Activated T-helper 17 cell treated with anti-CD3 and anti-CD28 coated beads, Interleukin-2, amount 50 U/mL, for 72 hours (primary cell): ENCODE data around the gene KIAA0040. TPM values are rescaled to one million over a fixed set of nuclear protein-coding genes. Genes with fewer than 3 reads are reported as not detected.
A peak's percentile ranks its signal among the peaks of the same experiment; 100 is the strongest.

Experiments
- ATAC-seq: fragments of 150-1000 bp; cut with Tn5 transposase; replicated peaks from 2 replicates; pipeline ENCODE4 v1.10.0; 2021; ENCODE audit warnings: mild to moderate bottlenecking, moderate library complexity
- H3K27ac Mint-ChIP-seq: one replicate; pipeline ENCODE4 v1.8.0; 2022; ENCODE audit warnings: mixed read lengths
- H3K27me3 Mint-ChIP-seq: one replicate; pipeline ENCODE4 v1.8.0; 2022; ENCODE audit warnings: mixed read lengths
- H3K36me3 Mint-ChIP-seq: one replicate; pipeline ENCODE4 v1.8.0; 2022; ENCODE audit warnings: low read depth, mild to moderate bottlenecking, mixed read lengths
- H3K4me1 Mint-ChIP-seq: one replicate; pipeline ENCODE4 v1.8.0; 2022; ENCODE audit warnings: mixed read lengths
- H3K4me3 Mint-ChIP-seq: one replicate; pipeline ENCODE4 v1.8.0; 2022; ENCODE audit warnings: mild to moderate bottlenecking, mixed read lengths
- H3K9me3 Mint-ChIP-seq: one replicate; pipeline ENCODE4 v1.8.0; 2022; ENCODE audit warnings: mixed read lengths
- total RNA-seq, 2 donors: library from RNA; stranded (reverse); gene quantifications; one replicate each; pipeline ENCODE4 v1.2.3, GENCODE V29; 2022

Gene KIAA0040
- 10 to 100 TPM; 34.8 to 39.4 TPM for total RNA-seq

- peaks cover 31% of the 10 kb centered on the region for H3K4me1 Mint-ChIP-seq
- H3K27me3 Mint-ChIP-seq, result no peaks in the 10 kb centered on the region
- H3K9me3 Mint-ChIP-seq, result no peaks in the 10 kb centered on the region
- H3K27ac Mint-ChIP-seq, result peak within 1 kb of the TSS; percentile 73
- peak; percentile 67 for ATAC-seq
- H3K4me3 Mint-ChIP-seq, result peak within 1 kb of the TSS; percentile 78
- H3K36me3 Mint-ChIP-seq, result peaks cover 38% of the 10 kb centered on the region
Measured at GRCh38 chr1:175192630-175193526, at the start of gene KIAA0040. KIAA0040 (minus strand) TSS chr1:175192776; CDS start chr1:175161013, 31,763 bp downstream.

- Mint-ChIP-seq H3K9me3 (peaks cover 4% of the 10 kb centered on the region), H3K36me3 (no peaks in the 10 kb centered on the region), H3K27me3 (no peaks in the 10 kb centered on the region), H3K4me3 (no peak overlapping the region), H3K27ac (no peak overlapping the region), H3K4me1 (peaks cover 10% of the 10 kb centered on the region)
- ATAC-seq, result no peak
Measured at GRCh38 chr1:175237389-175237788, 44.8 kb upstream of the KIAA0040 start.

GRCh38 chr1:175234639-175235038 is 42.1 kb upstream of the KIAA0040 start:
- H3K36me3 Mint-ChIP-seq, result no peaks in the 10 kb centered on the region
- H3K27ac Mint-ChIP-seq, result no peak overlapping the region
- H3K9me3 Mint-ChIP-seq, result peaks cover 4% of the 10 kb centered on the region
- peaks cover 10% of the 10 kb centered on the region for H3K4me1 Mint-ChIP-seq
- no peak for ATAC-seq
- H3K27me3 Mint-ChIP-seq, result no peaks in the 10 kb centered on the region
- H3K4me3 Mint-ChIP-seq, result no peak overlapping the region

GRCh38 chr1:175232335-175232734 is 39.8 kb upstream of the KIAA0040 start:
- H3K4me3 Mint-ChIP-seq, result no peak overlapping the region
- no peaks in the 10 kb centered on the region for H3K36me3 Mint-ChIP-seq

GRCh38 chr1:175225805-175226129 is 33.2 kb upstream of the KIAA0040 start:
- H3K4me3 Mint-ChIP-seq, result no peak overlapping the region
- H3K27me3 Mint-ChIP-seq, result no peaks in the 10 kb centered on the region
- H3K36me3 Mint-ChIP-seq, result no peaks in the 10 kb centered on the region
- no peaks in the 10 kb centered on the region for H3K4me1 Mint-ChIP-seq
- no peak overlapping the region for H3K27ac Mint-ChIP-seq
- H3K9me3 Mint-ChIP-seq, result no peaks in the 10 kb centered on the region
- ATAC-seq, result no peak

More at GRCh38 chr1:175232335-175232734, 39.8 kb upstream of the KIAA0040 start:
- no peak for ATAC-seq
- H3K27me3 Mint-ChIP-seq, result no peaks in the 10 kb centered on the region
- peaks cover 6% of the 10 kb centered on the region for H3K4me1 Mint-ChIP-seq
- peaks cover 1% of the 10 kb centered on the region for H3K9me3 Mint-ChIP-seq
- no peak overlapping the region for H3K27ac Mint-ChIP-seq

GRCh38 chr1:175222296-175222938 is 29.8 kb upstream of the KIAA0040 start:
- H3K36me3 Mint-ChIP-seq, result no peaks in the 10 kb centered on the region
- H3K9me3 Mint-ChIP-seq, result no peaks in the 10 kb centered on the region
- no peaks in the 10 kb centered on the region for H3K4me1 Mint-ChIP-seq
- no peaks in the 10 kb centered on the region for H3K27me3 Mint-ChIP-seq
- no peak overlapping the region for H3K4me3 Mint-ChIP-seq
- no peak for ATAC-seq
- no peak overlapping the region for H3K27ac Mint-ChIP-seq

- no peaks in the 10 kb centered on the region for H3K4me1 Mint-ChIP-seq
- no peaks in the 10 kb centered on the region for H3K36me3 Mint-ChIP-seq
- H3K4me3 Mint-ChIP-seq, result no peak overlapping the region
- no peak for ATAC-seq
- H3K27me3 Mint-ChIP-seq, result no peaks in the 10 kb centered on the region
- H3K27ac Mint-ChIP-seq, result no peak overlapping the region
- H3K9me3 Mint-ChIP-seq, result no peaks in the 10 kb centered on the region
Measured at GRCh38 chr1:175221557-175222175, 29.1 kb upstream of the KIAA0040 start.

GRCh38 chr1:175220853-175221556 is 28.4 kb upstream of the KIAA0040 start:
- H3K27me3 Mint-ChIP-seq, result no peaks in the 10 kb centered on the region
- no peaks in the 10 kb centered on the region for H3K9me3 Mint-ChIP-seq
- H3K4me1 Mint-ChIP-seq, result no peaks in the 10 kb centered on the region
- ATAC-seq, result no peak
- no peak overlapping the region for H3K27ac Mint-ChIP-seq
- H3K36me3 Mint-ChIP-seq, result no peaks in the 10 kb centered on the region
- H3K4me3 Mint-ChIP-seq, result no peak overlapping the region

- H3K4me1 Mint-ChIP-seq, result no peaks in the 10 kb centered on the region
- H3K36me3 Mint-ChIP-seq, result no peaks in the 10 kb centered on the region
- no peak overlapping the region for H3K4me3 Mint-ChIP-seq
- ATAC-seq, result no peak
- H3K27me3 Mint-ChIP-seq, result no peaks in the 10 kb centered on the region
- no peaks in the 10 kb centered on the region for H3K9me3 Mint-ChIP-seq
- H3K27ac Mint-ChIP-seq, result peak overlapping the region; percentile 15
Measured at GRCh38 chr1:175219774-175220173, 27.2 kb upstream of the KIAA0040 start.

GRCh38 chr1:175218786-175219434 is 26.3 kb upstream of the KIAA0040 start:
- no peak for ATAC-seq

GRCh38 chr1:175217721-175218531 is 25.4 kb upstream of the KIAA0040 start:
- no peaks in the 10 kb centered on the region for H3K4me1 Mint-ChIP-seq
- H3K27me3 Mint-ChIP-seq, result no peaks in the 10 kb centered on the region
- H3K9me3 Mint-ChIP-seq, result no peaks in the 10 kb centered on the region
- ATAC-seq, result no peak
- H3K27ac Mint-ChIP-seq, result no peak overlapping the region
- H3K36me3 Mint-ChIP-seq, result no peaks in the 10 kb centered on the region
- H3K4me3 Mint-ChIP-seq, result no peak overlapping the region

More at GRCh38 chr1:175218786-175219434, 26.3 kb upstream of the KIAA0040 start:
- no peaks in the 10 kb centered on the region for H3K36me3 Mint-ChIP-seq
- H3K27me3 Mint-ChIP-seq, result no peaks in the 10 kb centered on the region
- H3K27ac Mint-ChIP-seq, result no peak overlapping the region
- H3K4me1 Mint-ChIP-seq, result no peaks in the 10 kb centered on the region
- H3K4me3 Mint-ChIP-seq, result no peak overlapping the region
- H3K9me3 Mint-ChIP-seq, result no peaks in the 10 kb centered on the region

GRCh38 chr1:175216444-175216843 is 23.9 kb upstream of the KIAA0040 start:
- H3K36me3 Mint-ChIP-seq, result no peaks in the 10 kb centered on the region
- no peak overlapping the region for H3K4me3 Mint-ChIP-seq
- peaks cover 11% of the 10 kb centered on the region for H3K4me1 Mint-ChIP-seq
- no peaks in the 10 kb centered on the region for H3K27me3 Mint-ChIP-seq
- ATAC-seq, result no peak
- no peaks in the 10 kb centered on the region for H3K9me3 Mint-ChIP-seq
- no peak overlapping the region for H3K27ac Mint-ChIP-seq

GRCh38 chr1:175211656-175212055 is 19.1 kb upstream of the KIAA0040 start:
- Mint-ChIP-seq H3K4me3 (no peak overlapping the region), H3K27ac (peak overlapping the region; percentile 36), H3K4me1 (peaks cover 37% of the 10 kb centered on the region), H3K27me3 (no peaks in the 10 kb centered on the region), H3K9me3 (no peaks in the 10 kb centered on the region), H3K36me3 (no peaks in the 10 kb centered on the region)
- no peak for ATAC-seq
